ENCODE results near the gene MYRIP.
"Not testable (repeated sequence)": the region's sequence is repeated elsewhere in the genome, so short reads cannot be mapped to it uniquely, and the experiment has no call there.

The MYRIP gene

DNA sequence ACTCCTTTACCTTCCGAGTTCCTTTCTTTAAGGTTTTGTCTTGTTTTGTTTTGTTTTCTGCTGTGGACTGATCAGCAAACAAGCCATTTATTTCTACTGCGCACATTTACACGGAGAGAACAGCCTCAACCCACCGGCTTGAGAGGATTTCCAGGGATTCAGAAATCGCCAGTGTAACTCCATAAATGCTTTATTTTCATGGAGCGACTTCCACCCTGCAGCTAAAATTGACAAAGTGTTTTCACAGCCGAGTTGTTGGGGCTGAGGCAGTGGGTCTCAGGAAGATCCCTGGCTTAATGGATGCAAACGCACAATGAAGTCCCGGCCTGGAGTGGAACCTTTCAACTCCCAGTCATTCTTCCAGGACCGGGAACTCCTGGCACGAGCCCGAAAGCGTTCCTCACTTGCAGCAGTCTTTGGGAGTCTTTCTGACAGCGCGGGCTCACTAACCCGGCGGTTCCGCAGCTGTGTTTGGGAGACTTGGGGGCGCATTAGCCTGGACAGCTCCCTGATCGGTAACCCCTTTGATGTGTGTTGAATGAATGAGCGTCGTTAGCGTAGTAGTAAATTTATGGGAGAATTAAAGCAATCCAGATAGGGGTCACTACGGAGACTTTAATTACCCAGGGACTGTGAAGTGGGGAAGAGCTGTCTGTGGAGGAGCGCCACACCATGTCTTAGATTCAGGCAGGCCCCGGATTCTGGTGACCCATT, 785 bp upstream of the MYRIP start:
- peak; percentile 16 for DNase-seq (ENCODE audit: low spot score)

DNA sequence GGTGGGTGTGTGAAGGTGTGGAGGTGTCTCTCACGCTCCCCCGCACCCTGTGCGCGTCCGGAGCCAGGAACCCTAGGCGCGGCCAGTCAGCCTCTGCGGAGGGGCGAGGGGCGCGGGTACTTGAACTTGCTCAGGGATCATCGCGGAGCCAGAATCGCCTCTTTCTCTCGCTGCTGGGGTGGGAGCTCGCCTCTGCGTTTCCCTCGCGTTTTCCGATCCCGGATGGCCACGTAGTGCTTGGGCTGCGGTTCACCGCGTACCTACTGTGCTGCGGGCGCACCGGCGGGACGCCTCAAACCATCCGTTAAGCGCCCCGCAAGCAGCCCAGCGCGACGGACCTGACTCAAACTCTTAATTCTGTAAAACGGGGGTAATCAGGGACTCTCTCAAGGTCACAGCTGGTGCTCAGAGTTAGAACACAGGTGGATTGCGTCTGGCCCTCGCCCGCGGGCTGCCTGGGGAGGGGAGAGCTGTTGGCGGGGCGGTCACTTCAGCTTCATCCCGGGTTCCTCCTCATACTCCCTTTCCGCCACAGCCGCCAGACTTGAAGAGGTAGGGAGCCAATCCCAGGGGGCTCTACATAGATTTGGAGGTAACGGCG, 686 bp downstream of the MYRIP start:
- peak; percentile 2 for DNase-seq (ENCODE audit: low spot score)

DNA sequence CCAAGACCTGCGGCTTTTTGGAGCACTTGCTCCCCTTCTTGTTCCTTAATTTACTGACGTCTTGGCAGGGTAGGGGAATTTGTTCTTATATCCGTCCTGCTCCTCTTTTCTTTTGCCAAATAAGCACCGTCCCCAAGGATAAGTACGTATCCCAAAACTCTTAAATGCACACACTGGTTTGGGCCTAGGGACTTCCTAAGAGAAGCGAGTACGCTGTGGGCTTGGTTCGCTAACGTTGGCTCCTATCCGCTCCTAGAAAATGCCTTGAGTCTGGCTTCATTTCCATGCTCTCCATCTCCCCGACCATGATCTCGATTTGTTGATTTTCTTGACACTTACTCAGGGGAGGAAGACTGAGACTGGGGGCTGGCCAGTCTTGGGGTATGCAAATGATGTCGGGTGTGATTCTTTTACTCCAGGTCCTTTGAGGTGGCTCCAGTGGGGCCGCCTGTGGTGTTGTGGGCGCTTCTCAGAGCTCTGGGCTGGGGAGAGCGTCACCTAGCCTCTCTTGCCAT, 1.3 kb downstream of the MYRIP start:
- no peak for DNase-seq (ENCODE audit: low spot score)

DNA sequence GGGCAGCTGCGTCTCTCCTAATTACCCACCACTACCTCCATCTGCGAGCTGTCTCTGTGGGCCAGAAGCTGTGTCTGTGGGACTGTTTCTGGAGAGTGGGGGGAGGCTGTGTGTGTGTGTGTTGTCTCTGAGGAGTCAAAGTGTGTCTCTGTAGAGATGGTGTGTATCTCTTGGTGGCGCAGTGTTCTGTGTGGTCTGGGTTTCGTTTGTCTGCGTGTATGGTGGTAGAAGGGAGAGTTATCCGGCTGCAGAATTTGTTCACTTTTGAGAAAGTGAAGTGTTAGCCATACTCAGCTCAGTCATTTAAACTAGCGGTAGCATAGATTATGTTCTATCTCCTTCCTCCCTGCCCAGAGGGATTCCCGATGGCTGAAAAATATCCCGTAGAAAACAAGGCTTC, 2.2 kb downstream of the MYRIP start:
- no peak for DNase-seq (ENCODE audit: low spot score)

DNA sequence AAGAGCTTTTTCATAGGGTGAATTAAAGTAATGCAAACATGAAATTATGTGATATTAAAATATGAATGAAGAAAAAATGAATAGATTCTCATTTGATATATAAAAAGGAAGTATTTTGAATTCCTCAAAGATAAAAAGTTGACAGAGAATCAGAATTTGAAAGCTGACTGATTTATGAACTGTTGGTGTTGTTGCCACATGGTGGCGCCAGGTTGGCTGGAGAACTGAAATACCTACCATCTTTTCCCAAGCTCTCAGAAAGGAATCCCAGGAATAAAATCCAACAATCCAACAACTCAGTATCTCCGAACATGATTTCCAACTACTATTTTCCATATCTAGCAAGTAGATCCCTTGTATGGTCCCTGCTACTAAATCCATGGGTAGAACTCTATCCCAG, 3.1 kb downstream of the MYRIP start:
- DNase-seq (ENCODE audit: low spot score) = peak; percentile 42

DNA sequence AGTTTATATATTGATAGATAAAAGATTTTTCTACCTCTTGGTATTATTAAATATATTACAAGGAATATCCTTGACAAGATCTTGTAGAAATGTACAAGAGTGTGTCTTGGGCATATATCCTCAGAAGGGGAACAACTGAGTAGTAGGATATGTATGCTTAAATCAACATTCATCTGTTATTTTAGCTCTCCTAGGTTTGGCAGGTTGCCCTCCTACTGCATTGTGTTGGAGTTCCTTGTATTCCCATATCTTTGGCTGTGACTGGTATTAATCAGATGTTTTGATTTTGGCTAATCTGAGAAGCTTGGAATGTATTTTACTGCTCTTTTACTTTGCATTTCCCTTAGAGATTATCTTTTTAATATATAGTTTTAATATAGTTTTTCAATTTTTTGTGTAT, 4.6 kb downstream of the MYRIP start:
- peak; percentile 49 for DNase-seq (ENCODE audit: low spot score)

DNA sequence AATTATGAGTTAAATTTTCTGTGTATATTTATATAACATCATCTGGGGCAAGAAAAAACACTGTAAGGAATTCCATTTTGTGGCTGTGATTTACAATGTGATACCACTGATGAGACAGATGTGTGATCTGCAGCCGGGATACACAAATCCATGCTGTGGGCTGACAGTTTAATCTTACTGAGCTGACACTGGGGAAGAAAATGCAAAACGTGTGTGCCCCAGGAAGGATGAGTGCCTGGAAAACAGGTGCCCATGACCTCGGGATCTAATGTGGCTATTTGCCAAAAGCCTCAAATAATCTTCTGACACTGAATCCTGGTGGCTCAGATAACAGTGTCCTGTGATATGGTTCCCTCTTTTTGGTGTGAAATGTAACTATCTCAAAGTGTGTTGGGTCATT, 10.5 kb downstream of the MYRIP start:
- no peak for DNase-seq (ENCODE audit: low spot score)

DNA sequence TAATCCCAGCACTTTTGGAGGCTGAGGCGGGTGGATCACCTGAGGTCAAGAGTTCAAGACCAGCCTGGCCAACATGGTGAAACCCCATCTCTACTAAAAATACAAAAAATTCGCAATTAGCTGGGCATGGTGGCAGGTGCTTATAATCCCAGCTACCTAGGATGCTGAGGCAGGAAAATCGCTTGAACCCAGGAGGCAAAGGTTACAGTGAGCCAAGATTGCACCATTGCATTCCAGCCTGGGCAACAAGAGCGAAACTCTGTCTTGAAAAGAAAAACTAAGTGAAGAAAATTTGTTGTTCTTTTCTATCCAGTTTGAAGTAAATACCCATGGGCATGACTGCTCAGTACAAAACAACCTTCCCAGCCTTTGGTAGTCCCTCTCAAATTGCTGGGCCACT, 24.4 kb downstream of the MYRIP start:
- DNase-seq (ENCODE audit: low spot score) = not testable (repeated sequence)

DNA sequence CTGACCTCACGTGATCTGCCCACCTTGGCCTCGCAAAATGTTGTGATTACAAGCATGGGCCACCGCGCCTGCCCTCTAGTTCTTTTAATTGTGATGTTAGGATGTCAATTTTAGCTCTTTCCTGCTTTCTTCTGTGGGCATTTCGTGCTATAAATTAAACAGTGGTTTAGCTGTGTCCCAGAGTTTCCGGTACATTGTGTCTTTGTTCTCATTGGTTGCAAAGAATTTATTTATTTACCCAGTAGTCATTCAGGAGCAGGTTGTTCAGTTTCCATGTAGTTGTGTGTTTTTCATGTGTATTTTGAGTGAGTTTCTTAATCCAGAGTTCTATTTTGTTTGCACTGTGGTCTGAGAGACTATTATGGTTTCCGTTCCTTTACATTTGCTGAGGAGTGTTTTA, 30.1 kb downstream of the MYRIP start:
- no peak for DNase-seq (ENCODE audit: low spot score)

DNA sequence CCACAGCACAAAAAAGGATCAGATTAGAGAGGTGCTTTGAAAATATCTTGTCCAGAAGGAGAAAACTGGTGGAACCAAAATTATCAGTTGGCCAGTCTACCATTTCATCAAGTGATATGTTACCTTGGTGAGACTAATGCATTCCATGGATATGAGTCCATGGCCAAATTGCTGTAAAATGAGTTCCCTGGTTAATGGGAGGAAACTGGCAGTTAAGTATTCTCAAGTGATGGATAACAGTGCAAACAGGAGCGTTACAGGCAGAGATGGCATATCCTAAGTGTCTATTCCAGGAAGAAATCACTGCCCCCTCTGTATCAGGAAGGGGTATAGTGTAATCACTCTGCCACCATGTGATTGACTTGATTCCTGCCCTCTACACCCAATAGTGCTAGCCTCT, 34.0 kb downstream of the MYRIP start:
- DNase-seq (ENCODE audit: low spot score) = peak; percentile 63

DNA sequence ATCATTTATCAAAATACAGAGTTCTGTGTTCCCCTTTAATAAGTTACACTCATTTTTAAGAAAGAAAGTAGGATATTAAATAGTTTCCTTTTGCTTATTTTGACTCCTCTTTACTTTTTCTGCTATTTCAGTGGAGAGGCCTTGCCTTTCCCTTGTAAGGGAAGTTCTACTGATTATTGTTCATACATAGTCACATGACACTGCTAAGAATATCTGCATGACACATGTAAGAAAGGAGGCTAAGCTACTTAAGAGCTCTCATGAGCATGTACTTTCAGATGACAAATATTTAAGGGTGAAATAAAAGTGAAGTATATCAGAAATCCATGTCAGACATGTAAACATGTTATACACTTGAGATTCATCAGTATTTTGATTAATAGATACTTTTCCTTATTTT, 39.0 kb downstream of the MYRIP start:
- DNase-seq (ENCODE audit: low spot score) = no peak

DNA sequence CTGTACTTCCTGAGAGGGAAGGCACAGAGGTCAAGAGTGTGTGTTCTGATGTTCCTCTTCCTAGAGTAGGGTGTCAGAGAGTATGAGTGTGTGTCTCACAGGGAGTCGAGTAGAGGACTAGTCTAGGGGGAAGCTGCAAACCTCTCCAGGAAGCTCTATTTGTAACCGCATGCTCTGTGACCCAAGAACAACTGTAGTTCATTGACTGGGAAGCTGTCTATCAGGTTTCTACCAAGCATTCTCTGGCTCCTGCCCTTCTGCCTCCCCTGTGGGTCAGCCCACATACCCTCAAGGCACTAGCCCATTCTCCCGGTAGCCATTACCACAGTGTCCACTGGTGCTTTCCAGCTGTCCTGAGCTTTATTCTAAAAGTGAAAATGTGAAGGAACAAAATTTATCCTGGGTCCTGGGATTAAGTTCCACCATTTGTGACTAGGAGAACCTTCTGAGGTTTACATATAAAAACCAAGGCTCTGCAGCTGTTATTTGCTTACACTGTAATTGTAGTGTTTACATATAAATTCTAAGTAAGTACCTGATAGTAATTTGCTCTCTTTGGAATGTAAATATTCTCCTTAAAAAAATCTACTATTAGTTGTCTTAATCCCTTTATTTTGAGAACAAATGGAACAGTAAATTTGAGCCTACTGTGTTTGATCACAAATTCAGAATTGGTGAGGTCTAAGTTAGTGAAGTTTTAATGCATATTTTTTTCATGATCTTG, 40.7 kb downstream of the MYRIP start:
- DNase-seq (ENCODE audit: low spot score) = peak; percentile 32

DNA sequence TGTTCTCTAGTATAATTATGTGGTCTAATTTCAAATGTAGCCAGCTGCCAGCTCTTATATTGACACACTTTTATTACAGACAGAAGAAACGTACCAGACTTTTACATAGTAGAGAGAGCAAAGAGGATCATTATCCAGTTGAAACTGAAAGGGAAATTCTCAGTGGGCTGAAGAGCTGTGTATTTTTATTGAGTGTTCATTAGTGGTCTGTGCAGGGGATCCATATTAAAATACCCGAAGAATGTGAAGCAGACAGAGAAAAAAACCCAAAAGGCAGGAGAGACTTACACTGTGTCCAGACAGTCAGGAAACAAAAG, 41.3 kb downstream of the MYRIP start:
- DNase-seq (ENCODE audit: low spot score) = no peak

DNA sequence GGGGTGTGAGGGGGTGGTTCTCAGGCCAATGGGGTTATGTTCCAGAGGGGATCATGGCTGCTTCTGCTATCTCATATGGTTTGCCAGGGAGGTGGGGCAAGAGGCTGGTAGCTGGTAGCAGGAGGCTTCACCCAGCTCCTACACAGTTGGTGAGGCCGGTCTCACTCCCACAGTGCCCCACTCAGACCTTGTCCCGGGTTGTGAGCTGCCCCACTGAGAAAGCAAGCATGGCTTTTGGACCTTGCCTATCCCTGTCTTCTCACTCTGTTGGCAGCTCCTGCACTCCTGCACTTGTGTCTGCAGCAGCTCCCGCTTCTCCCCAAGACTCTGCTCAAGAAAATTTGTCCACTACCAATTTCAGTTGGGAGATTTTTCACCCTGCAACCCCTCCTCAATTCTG, 46.1 kb downstream of the MYRIP start:
- DNase-seq (ENCODE audit: low spot score) = no peak

DNA sequence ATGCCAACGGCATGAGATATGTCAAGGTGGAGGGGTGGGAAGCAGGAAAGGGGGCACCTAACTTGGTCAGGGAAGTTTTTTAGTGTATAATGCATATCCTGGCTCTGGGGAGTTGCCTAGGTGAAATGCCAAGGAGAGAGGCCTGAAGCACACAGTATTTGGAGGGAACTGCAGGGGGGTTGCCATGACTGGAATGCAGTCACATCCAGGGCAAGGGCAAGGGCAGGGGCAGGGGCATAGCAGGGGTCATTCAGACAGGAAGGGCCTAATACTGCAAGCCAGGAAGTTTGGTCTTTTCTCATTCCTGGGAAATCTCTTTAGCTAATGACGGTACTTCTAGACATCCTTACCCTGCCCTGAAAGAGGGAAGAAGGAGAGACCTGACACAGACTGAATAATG, 60.5 kb downstream of the MYRIP start:
- no peak for DNase-seq (ENCODE audit: low spot score)

DNA sequence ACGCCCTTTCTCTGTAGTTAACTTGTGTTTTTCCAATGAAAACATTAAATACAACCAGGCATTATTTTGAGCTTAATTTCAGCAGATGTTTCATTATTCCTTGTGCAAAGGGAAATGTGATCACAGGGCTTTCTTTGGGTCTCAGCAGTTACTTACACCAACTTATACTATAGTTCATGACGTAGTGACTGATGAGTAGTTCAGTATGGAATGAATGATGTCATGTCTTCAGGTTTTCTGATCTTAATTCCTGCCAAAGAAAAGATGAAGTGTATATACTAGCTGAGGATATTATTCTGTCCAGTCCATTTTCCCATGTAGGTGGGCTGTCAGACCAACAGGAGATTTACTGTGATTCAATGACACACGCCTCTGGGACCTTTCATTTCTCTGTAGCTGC, 61.3 kb downstream of the MYRIP start:
- DNase-seq (ENCODE audit: low spot score) = no peak

DNA sequence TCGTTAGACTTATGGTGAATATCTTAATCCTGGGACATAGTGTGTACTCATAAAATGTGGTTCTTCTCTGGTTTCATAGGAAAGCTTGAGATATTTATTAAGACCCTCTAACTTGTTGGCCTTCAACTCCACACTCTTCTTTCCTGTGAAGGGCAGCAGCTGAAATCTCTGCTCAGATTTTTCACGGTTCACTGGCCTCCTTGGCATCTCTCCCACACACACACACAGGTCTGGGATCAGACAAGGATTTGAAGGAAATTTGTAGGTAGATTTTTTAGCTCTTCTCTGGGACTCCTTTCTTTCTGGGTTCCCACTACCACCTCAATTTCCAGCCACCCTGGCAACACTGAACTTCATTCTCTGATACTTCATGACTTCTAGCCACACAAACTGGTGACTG, 70.2 kb downstream of the MYRIP start:
- DNase-seq (ENCODE audit: low spot score) = peak; percentile 52

DNA sequence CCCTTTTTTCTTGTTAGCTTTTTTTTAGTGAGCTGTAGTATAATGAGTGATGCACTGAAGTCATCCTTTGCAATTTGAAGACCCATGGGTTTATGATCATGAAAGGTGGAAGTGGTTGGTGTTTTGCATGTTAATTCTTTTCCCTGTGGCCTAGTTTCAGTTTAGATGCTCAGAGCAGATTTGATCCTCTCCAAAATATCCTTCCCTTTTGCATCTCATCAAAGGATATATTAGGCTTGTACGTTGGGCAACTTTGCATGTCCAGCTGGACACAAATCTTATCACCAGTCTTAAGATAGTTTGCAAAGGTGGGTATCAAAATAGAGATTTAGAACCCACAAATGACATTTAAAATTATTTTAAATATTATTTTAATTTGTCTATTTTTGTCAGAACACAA, 72.7 kb downstream of the MYRIP start:
- DNase-seq (ENCODE audit: low spot score) = no peak

DNA sequence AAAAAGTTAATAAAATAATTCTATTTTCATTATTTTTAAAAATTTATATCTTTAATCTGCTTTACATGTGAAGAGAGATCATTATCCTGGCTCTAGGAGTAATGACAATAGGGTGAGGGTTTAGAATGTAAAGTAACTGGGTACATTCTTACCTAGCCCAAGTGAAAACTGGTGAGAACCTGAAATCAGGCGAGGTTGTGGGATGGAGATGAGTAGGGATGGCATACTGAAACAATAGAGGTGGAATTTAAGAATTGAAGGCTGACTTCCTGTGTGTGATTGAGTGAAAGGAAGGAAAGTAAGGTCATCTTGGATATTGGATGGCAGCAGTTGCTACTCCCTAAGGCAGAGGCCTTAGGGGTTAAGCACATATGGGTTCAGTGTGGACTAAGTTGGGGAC, 82.7 kb downstream of the MYRIP start:
- no peak for DNase-seq (ENCODE audit: low spot score)

DNA sequence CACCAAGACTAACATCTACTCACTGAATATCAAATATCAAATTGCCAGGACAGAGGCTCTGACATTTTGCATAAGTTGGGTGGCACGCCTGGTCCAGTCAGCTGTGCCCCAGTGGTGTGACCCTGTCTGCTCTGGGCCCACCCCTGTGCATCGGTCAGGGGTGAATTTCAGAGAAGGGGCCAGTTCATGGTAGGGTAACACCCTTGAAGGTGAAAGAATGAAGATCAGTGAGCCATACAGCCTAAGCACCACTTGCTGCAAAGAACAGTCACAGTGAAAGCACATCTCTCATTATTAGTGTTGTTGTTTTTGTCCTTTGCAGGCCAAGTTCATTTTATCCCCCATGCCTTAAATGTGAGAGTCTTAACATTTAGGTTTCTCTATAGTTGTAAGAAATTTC, 86.8 kb downstream of the MYRIP start:
- no peak for DNase-seq (ENCODE audit: low spot score)

DNA sequence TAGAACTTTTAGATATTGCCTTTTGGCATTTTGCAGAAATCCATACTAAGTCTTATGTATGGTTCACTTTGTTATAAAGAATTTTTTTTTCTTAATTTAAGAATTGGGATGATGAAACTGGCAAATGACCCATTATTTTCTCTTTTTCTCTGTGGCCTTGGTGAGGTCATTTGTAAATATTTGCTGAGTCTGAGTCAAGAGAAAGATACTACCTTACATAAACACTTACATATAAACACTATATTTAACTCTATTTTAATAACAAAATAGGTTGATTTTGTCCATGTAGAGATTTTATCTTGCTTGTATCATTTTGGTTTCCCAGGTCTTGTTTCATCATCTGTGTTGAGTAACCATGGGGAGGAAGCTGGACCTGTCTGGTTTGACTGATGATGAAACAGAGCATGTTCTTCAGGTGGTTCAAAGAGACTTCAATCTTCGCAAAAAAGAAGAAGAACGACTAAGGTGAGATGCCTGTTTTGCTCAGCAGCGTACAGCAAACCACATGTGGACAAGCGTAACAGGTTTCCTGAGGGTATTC, 91.1 kb downstream of the MYRIP start:
- DNase-seq (ENCODE audit: low spot score) = no peak

DNA sequence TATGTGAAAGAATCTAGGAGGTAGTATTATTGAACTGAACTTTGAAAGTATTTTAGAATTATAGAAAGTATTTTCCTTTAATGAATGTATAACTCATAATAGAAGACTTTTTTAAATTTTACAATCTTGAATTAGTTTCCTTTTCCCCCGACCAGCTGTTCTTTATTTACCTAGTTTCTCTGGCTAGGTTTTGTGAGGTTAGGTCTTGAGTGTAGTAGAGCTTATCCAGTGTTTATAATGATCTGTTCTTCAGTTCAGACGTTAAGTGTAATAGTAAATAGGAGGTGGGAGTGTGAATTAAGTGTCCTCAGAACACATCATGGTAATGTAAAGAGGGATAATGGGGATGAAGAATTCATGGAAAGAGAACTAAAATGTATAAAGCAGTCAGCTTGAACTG, 93.8 kb downstream of the MYRIP start:
- DNase-seq (ENCODE audit: low spot score) = no peak

DNA sequence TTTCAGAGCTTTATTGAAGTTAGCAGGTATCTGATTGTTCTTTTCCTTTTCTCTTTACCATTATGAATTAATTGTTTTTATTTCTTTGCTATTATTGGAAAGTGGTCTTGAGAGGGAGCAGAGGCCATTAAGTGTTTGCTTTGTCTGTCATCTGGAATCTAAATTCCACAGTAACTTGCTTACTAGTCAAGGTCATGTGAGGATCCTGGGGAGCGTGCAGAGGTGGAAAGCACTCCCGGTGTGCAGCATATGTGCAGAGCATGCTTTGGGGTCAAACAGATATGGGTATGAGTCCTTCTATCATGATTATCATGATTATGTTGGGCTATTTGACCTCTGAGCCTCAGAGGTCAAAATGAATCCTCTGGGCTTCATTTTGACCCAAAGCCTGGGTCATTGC, 96.4 kb downstream of the MYRIP start:
- DNase-seq (ENCODE audit: low spot score) = no peak
